GM12873 (cell line): Measurements from ENCODE around the gene DLL3.

Experiments
- CTCF ChIP-seq: IDR thresholded peaks from 2 replicates; pipeline ENCODE4 v1.5.1; 2012; ENCODE audit warnings: low read depth, mild to moderate bottlenecking, moderate library complexity, low read length, control low read depth; ENCODE audit not compliant: insufficient read depth; ENCODE audit errors: missing control alignments

The DLL3 gene

GRCh38 chr19:39479916-39480315, 18.8 kb upstream of the DLL3 start:
- no peak for TF ChIP-seq CTCF

- no peak for TF ChIP-seq CTCF
Measured at GRCh38 chr19:39480337-39481228, 18.2 kb upstream of the DLL3 start, which contains the start of gene TIMM50. Gene TIMM50 (plus strand): TSS chr19:39480838. CDS start chr19:39480854, 16 bp downstream.

GRCh38 chr19:39481229-39481545, 17.6 kb upstream of the DLL3 start:
- TF ChIP-seq CTCF: no peak

- no peak for TF ChIP-seq CTCF
Measured at GRCh38 chr19:39481676-39482075, 17.1 kb upstream of the DLL3 start.

- TF ChIP-seq CTCF: no peak
Measured at GRCh38 chr19:39483141-39483540, 15.6 kb upstream of the DLL3 start.

- TF ChIP-seq CTCF: no peak
Measured at GRCh38 chr19:39489756-39490155, 9.0 kb upstream of the DLL3 start.

- no peak for TF ChIP-seq CTCF
Measured at GRCh38 chr19:39492225-39492624, 6.5 kb upstream of the DLL3 start.
